Astrocyte (in vitro differentiated cells and primary cell): ENCODE data around the gene LPCAT4. TPM values are rescaled to one million over a fixed set of nuclear protein-coding genes. Genes with fewer than 3 reads are reported as not detected.

Source experiments
- DNase-seq: peaks from one replicate; pipeline ENCODE4 v3.0.0-alpha.2; 2010; ENCODE audit warnings: low read depth
- FAIRE-seq: peaks from 2 replicates; lab custom pipeline; 2011; peaks lifted over from hg19 to GRCh38; lab: Jason Lieb, UNC
- H2AFZ ChIP-seq: 2 replicates; pipeline ENCODE4 v1.6.0; 2012; ENCODE audit warnings: low read depth, low read length, inconsistent platforms
- H3K27ac ChIP-seq: 2 replicates; pipeline ENCODE4 v1.5.1; 2011; ENCODE audit warnings: low read depth, low read length, inconsistent platforms
- H3K27me3 ChIP-seq: 2 replicates; pipeline ENCODE4 v1.6.0; 2011; ENCODE audit warnings: low read length, inconsistent platforms; ENCODE audit not compliant: insufficient read depth
- H3K36me3 ChIP-seq: 2 replicates; pipeline ENCODE4 v1.5.1; 2011; ENCODE audit warnings: low read length, inconsistent platforms; ENCODE audit not compliant: insufficient read depth
- H3K4me1 ChIP-seq: 2 replicates; pipeline ENCODE4 v1.5.1; 2011; ENCODE audit warnings: low read length, inconsistent platforms; ENCODE audit not compliant: insufficient read depth
- H3K4me2 ChIP-seq: 2 replicates; pipeline ENCODE4 v1.6.0; 2012; ENCODE audit warnings: low read length, inconsistent platforms
- H3K4me3 ChIP-seq: 2 replicates; pipeline ENCODE4 v1.5.1; 2011; ENCODE audit warnings: low read depth, mild to moderate bottlenecking, low read length, inconsistent platforms; ENCODE audit not compliant: insufficient read depth
- H3K79me2 ChIP-seq: 2 replicates; pipeline ENCODE4 v1.6.0; 2012; ENCODE audit warnings: mild to moderate bottlenecking, low read length, inconsistent platforms; ENCODE audit not compliant: insufficient read depth
- H3K9ac ChIP-seq: 2 replicates; pipeline ENCODE4 v1.6.0; 2012; ENCODE audit warnings: mild to moderate bottlenecking, low read length, inconsistent platforms
- H3K9me3 ChIP-seq: 2 replicates; pipeline ENCODE4 v1.5.1; 2012; ENCODE audit warnings: low read depth, mild to moderate bottlenecking, low read length, inconsistent platforms; ENCODE audit not compliant: insufficient read depth
- H4K20me1 ChIP-seq: 2 replicates; pipeline ENCODE4 v1.6.0; 2012; ENCODE audit warnings: low read length, inconsistent platforms; ENCODE audit not compliant: insufficient read depth
- H3K27ac Mint-ChIP-seq: one replicate; pipeline ENCODE4 v1.8.0; 2021; ENCODE audit warnings: mild to moderate bottlenecking, mixed read lengths; ENCODE audit not compliant: unreplicated experiment
- H3K27me3 Mint-ChIP-seq: one replicate; pipeline ENCODE4 v1.8.0; 2021; ENCODE audit warnings: low read depth, mixed read lengths; ENCODE audit not compliant: unreplicated experiment
- H3K36me3 Mint-ChIP-seq: one replicate; pipeline ENCODE4 v1.8.0; 2021; ENCODE audit warnings: low read depth, mixed read lengths; ENCODE audit not compliant: unreplicated experiment
- H3K4me1 Mint-ChIP-seq: one replicate; pipeline ENCODE4 v1.8.0; 2021; ENCODE audit warnings: low read depth, mixed read lengths; ENCODE audit not compliant: unreplicated experiment
- H3K4me3 Mint-ChIP-seq: one replicate; pipeline ENCODE4 v1.8.0; 2021; ENCODE audit warnings: mild to moderate bottlenecking, moderate library complexity, mixed read lengths; ENCODE audit not compliant: unreplicated experiment
- H3K9me3 Mint-ChIP-seq: one replicate; pipeline ENCODE4 v1.8.0; 2021; ENCODE audit warnings: mild to moderate bottlenecking, mixed read lengths; ENCODE audit not compliant: unreplicated experiment
- CTCF ChIP-seq: IDR thresholded peaks from 2 replicates; pipeline ENCODE4 v1.5.1; 2011; ENCODE audit warnings: low read depth, mild to moderate bottlenecking, inconsistent platforms, low read length, moderate library complexity; ENCODE audit not compliant: insufficient read depth
- EZH2 ChIP-seq: IDR thresholded peaks from 2 replicates; pipeline ENCODE4 v1.6.1; 2012; ENCODE audit warnings: mild to moderate bottlenecking, low read length, inconsistent platforms; ENCODE audit not compliant: insufficient read depth
- total RNA-seq: library from RNA; stranded (reverse); gene quantifications from 2 replicates; pipeline ENCODE4 v1.2.1, GENCODE V29; 2021

Gene LPCAT4
- total RNA-seq, 1 donor from 2014 or later, result 44.4 TPM

GRCh38 chr15:34339946-34340345 is 27.1 kb downstream of the LPCAT4 start:
- no peaks in the 10 kb centered on the region for H3K27me3 ChIP-seq
- H3K79me2 ChIP-seq, result peaks cover 31% of the 10 kb centered on the region
- H3K27ac ChIP-seq, result no peak overlapping the region
- no peaks in the 10 kb centered on the region for H3K9me3 ChIP-seq
- DNase-seq (no peak), FAIRE-seq (no peak)
- Mint-ChIP-seq H3K27ac (no peak overlapping the region), H3K27me3 (no peaks in the 10 kb centered on the region), H3K36me3 (peaks cover 12% of the 10 kb centered on the region), H3K9me3 (no peaks in the 10 kb centered on the region), H3K4me1 (peaks cover 6% of the 10 kb centered on the region), H3K4me3 (no peak overlapping the region)
- H4K20me1 ChIP-seq, result no peaks in the 10 kb centered on the region
- H3K4me2 ChIP-seq, result peak overlapping the region; percentile 12
- no peak overlapping the region for H3K4me3 ChIP-seq
- H3K4me1 ChIP-seq, result peaks cover 16% of the 10 kb centered on the region
- no peak for TF ChIP-seq CTCF
- no peak for TF ChIP-seq EZH2
- no peak overlapping the region for H3K9ac ChIP-seq
- H2AFZ ChIP-seq, result no peak overlapping the region
- peaks cover 21% of the 10 kb centered on the region for H3K36me3 ChIP-seq

- DNase-seq, result no peak
- Mint-ChIP-seq H3K4me1 (peaks cover 9% of the 10 kb centered on the region), H3K36me3 (peaks cover 12% of the 10 kb centered on the region), H3K9me3 (no peaks in the 10 kb centered on the region), H3K27me3 (no peaks in the 10 kb centered on the region), H3K4me3 (peak overlapping the region; percentile 82), H3K27ac (no peak overlapping the region)
- Histone ChIP-seq H3K27ac (peak overlapping the region; percentile 59), H3K36me3 (peaks cover 21% of the 10 kb centered on the region), H3K79me2 (peaks cover 31% of the 10 kb centered on the region), H3K9me3 (no peaks in the 10 kb centered on the region), H4K20me1 (no peaks in the 10 kb centered on the region), H3K4me1 (peaks cover 16% of the 10 kb centered on the region), H2AFZ (no peak overlapping the region), H3K9ac (peak overlapping the region; percentile 88), H3K4me2 (peak overlapping the region; percentile 96), H3K27me3 (no peaks in the 10 kb centered on the region), H3K4me3 (peak overlapping the region; percentile 77)
- TF ChIP-seq EZH2 (no peak), CTCF (no peak)
- FAIRE-seq, result no peak
Measured at GRCh38 chr15:34338347-34338746, 28.6 kb downstream of the LPCAT4 start.

GRCh38 chr15:34337557-34338306 is 29.3 kb downstream of the LPCAT4 start, which contains the start of gene SLC12A6:
TSS of gene SLC12A6 (minus strand) at chr15:34337781. CDS start at chr15:34336680, 1,101 bp downstream.
- Mint-ChIP-seq H3K36me3 (peaks cover 12% of the 10 kb centered on the region), H3K4me1 (peaks cover 9% of the 10 kb centered on the region), H3K27ac (peak within 1 kb of the TSS; percentile 89), H3K4me3 (peak within 1 kb of the TSS; percentile 92), H3K9me3 (no peaks in the 10 kb centered on the region), H3K27me3 (no peaks in the 10 kb centered on the region)
- H3K9ac ChIP-seq, result peak within 1 kb of the TSS; percentile 88
- no peaks in the 10 kb centered on the region for H3K9me3 ChIP-seq
- H3K4me1 ChIP-seq, result peaks cover 16% of the 10 kb centered on the region
- TF ChIP-seq CTCF (no peak), EZH2 (no peak)
- no peaks in the 10 kb centered on the region for H3K27me3 ChIP-seq
- H3K79me2 ChIP-seq, result peaks cover 30% of the 10 kb centered on the region
- peak within 1 kb of the TSS; percentile 96 for H3K4me2 ChIP-seq
- H4K20me1 ChIP-seq, result no peaks in the 10 kb centered on the region
- peaks cover 21% of the 10 kb centered on the region for H3K36me3 ChIP-seq
- peak; percentile 86 for DNase-seq
- peak within 1 kb of the TSS; percentile 77 for H3K4me3 ChIP-seq
- FAIRE-seq, result no peak
- H2AFZ ChIP-seq, result peak within 1 kb of the TSS; percentile 93
- peak within 1 kb of the TSS; percentile 78 for H3K27ac ChIP-seq
